DOHH2 (cell line): ENCODE data around the gene CERCAM.
A peak's percentile ranks its signal among the peaks of the same experiment; 100 is the strongest.

ENCODE experiments used
- H3F3A ChIP-seq: fragments of 200-600 bp; sonication (generic), shearing (Covaris generic); 2 replicates; pipeline ENCODE4 v1.6.0; 2016; ENCODE audit warnings: antibody characterized with exemption, mild to moderate bottlenecking; ENCODE audit not compliant: control insufficient read depth, insufficient read depth
- H3K27ac ChIP-seq: fragments of 200-600 bp; sonication (generic); 2 replicates; pipeline ENCODE4 v1.5.1; 2014; ENCODE audit warnings: low read depth, mild to moderate bottlenecking, low read length, moderate library complexity
- H3K27me3 ChIP-seq: fragments of 200-600 bp; sonication (generic); 2 replicates; pipeline ENCODE4 v1.6.1; 2014; ENCODE audit warnings: mild to moderate bottlenecking, low read length, mixed read lengths; ENCODE audit not compliant: control insufficient read depth
- H3K36me3 ChIP-seq: fragments of 200-600 bp; sonication (generic); 2 replicates; pipeline ENCODE4 v1.6.1; 2014; ENCODE audit warnings: mild to moderate bottlenecking, low read length, moderate library complexity, mixed read lengths; ENCODE audit not compliant: control insufficient read depth
- H3K4me1 ChIP-seq: fragments of 200-600 bp; sonication (generic); 2 replicates; pipeline ENCODE4 v1.6.1; 2014; ENCODE audit warnings: mild to moderate bottlenecking, low read length, mixed read lengths; ENCODE audit not compliant: control insufficient read depth
- H3K4me2 ChIP-seq: fragments of 200-600 bp; sonication (generic); 2 replicates; pipeline ENCODE4 v1.6.0; 2014; ENCODE audit warnings: mild to moderate bottlenecking, low read length, moderate library complexity
- H3K4me3 ChIP-seq: fragments of 200-600 bp; sonication (generic); 2 replicates; pipeline ENCODE4 v1.5.1; 2014; ENCODE audit warnings: mild to moderate bottlenecking, low read length, mixed read lengths
- H3K79me2 ChIP-seq: fragments of 200-600 bp; sonication (generic); 2 replicates; pipeline ENCODE4 v1.6.1; 2014; ENCODE audit warnings: mild to moderate bottlenecking, low read length, mixed read lengths; ENCODE audit not compliant: control insufficient read depth
- H3K9me2 ChIP-seq: fragments of 200-600 bp; sonication (generic); replicated peaks from 2 replicates; pipeline ENCODE4 v1.6.1; 2014; ENCODE audit warnings: mild to moderate bottlenecking, low read length, mixed read lengths; ENCODE audit not compliant: control insufficient read depth
- H3K9me3 ChIP-seq: fragments of 200-600 bp; sonication (generic); 2 replicates; pipeline ENCODE4 v1.6.1; 2014; ENCODE audit warnings: antibody characterized with exemption, low read length, mixed read lengths; ENCODE audit not compliant: control insufficient read depth, insufficient read depth
- H4K20me1 ChIP-seq: fragments of 200-600 bp; sonication (generic); 2 replicates; pipeline ENCODE4 v1.6.0; 2014; ENCODE audit warnings: low read depth, mild to moderate bottlenecking, antibody characterized with exemption, low read length, moderate library complexity; ENCODE audit not compliant: control insufficient read depth, insufficient read depth
- CTCF ChIP-seq: fragments of 200-600 bp; sonication (generic); IDR thresholded peaks from one replicate; pipeline ENCODE4 v1.5.1; 2014; ENCODE audit warnings: antibody characterized with exemption, mild to moderate bottlenecking, low read depth, low read length; ENCODE audit not compliant: poor library complexity, severe bottlenecking
- EZH2phosphoT487 ChIP-seq: fragments of 200-600 bp; sonication (generic); IDR thresholded peaks from 2 replicates; pipeline ENCODE4 v1.6.1; 2017; ENCODE audit warnings: borderline replicate concordance, mild to moderate bottlenecking, antibody characterized with exemption, low read length, moderate library complexity, mixed read lengths

CERCAM gene

GRCh38 chr9:128420651-128421481, at the start of gene CERCAM:
Gene CERCAM (plus strand): TSS chr9:128420857. CDS start chr9:128420878, 21 bp downstream.
- Histone ChIP-seq H3F3A (no peaks in the 10 kb centered on the region), H3K4me1 (peaks cover 27% of the 10 kb centered on the region), H4K20me1 (no peaks in the 10 kb centered on the region), H3K4me3 (peak within 1 kb of the TSS; percentile 73), H3K9me2 (no peaks in the 10 kb centered on the region), H3K27me3 (peaks cover 28% of the 10 kb centered on the region), H3K36me3 (no peaks in the 10 kb centered on the region), H3K27ac (no peak within 1 kb of the TSS), H3K4me2 (peak within 1 kb of the TSS; percentile 72), H3K9me3 (no peaks in the 10 kb centered on the region), H3K79me2 (no peaks in the 10 kb centered on the region)
- TF ChIP-seq EZH2phosphoT487 (no peak), CTCF (peak; percentile 17)

- no peak for TF ChIP-seq CTCF
- no peak for TF ChIP-seq EZH2phosphoT487
- Histone ChIP-seq H3K9me2 (no peaks in the 10 kb centered on the region), H3K27ac (peak overlapping the region; percentile 31), H3K4me1 (peaks cover 18% of the 10 kb centered on the region), H3K79me2 (peaks cover 57% of the 10 kb centered on the region), H3K9me3 (no peaks in the 10 kb centered on the region), H3F3A (0 out of 2 replicates have a peak, but pooled peaks cover 2% of the 10 kb centered on the region), H3K4me2 (peak overlapping the region; percentile 92), H3K4me3 (peak overlapping the region; percentile 85), H4K20me1 (peaks cover 15% of the 10 kb centered on the region), H3K27me3 (no peaks in the 10 kb centered on the region), H3K36me3 (peaks cover 25% of the 10 kb centered on the region)
Observed at GRCh38 chr9:128371630-128372117, 49.0 kb upstream of the CERCAM start.

- TF ChIP-seq EZH2phosphoT487 (no peak), CTCF (no peak)
- Histone ChIP-seq H3K27ac (peak overlapping the region; percentile 31; the same call in 1 of the 2 replicates), H3K4me3 (peak overlapping the region; percentile 85), H3K27me3 (no peaks in the 10 kb centered on the region), H3K9me3 (no peaks in the 10 kb centered on the region), H3F3A (no peaks in the 10 kb centered on the region), H4K20me1 (peaks cover 15% of the 10 kb centered on the region), H3K4me1 (peaks cover 18% of the 10 kb centered on the region), H3K36me3 (peaks cover 25% of the 10 kb centered on the region), H3K79me2 (peaks cover 62% of the 10 kb centered on the region), H3K9me2 (no peaks in the 10 kb centered on the region), H3K4me2 (peak overlapping the region; percentile 92)
Observed at GRCh38 chr9:128372188-128372641, 48.4 kb upstream of the CERCAM start.
